CD4-positive, CD25-positive, alpha-beta regulatory T cell (primary cell): ENCODE data around the gene PRC1. TPM values are rescaled to one million over a fixed set of nuclear protein-coding genes. Genes with fewer than 3 reads are reported as not detected.

ENCODE experiments used
- ATAC-seq, 2 donors: fragments of 150-1000 bp; cut with Tn5 transposase; one replicate each; pipeline ENCODE4 v1.10.0; 2021; ENCODE audit warnings: low read depth in 2 of 2, moderate number of reproducible peaks in 2 of 2, moderate library complexity in 1 of 2
- DNase-seq, 3 donors: peaks; one replicate each; pipeline versions ENCODE4 v3.0.0 to v3.0.0-alpha.2; 2012 to 2022; ENCODE audit warnings: mixed read lengths in 1 of 3
- H3K27ac ChIP-seq: one replicate; pipeline ENCODE4 v1.7.0; 2013; ENCODE audit warnings: mild to moderate bottlenecking, low read length; ENCODE audit not compliant: insufficient read depth, poor library complexity, severe bottlenecking
- H3K27me3 ChIP-seq: one replicate; pipeline ENCODE4 v1.7.0; 2013; ENCODE audit warnings: low read length; ENCODE audit not compliant: control insufficient read depth, insufficient read depth
- H3K36me3 ChIP-seq: one replicate; pipeline ENCODE4 v1.7.0; 2013; ENCODE audit warnings: mild to moderate bottlenecking, low read length, moderate library complexity; ENCODE audit not compliant: control insufficient read depth, insufficient read depth
- H3K4me1 ChIP-seq: 2 replicates; pipeline ENCODE4 v1.7.0; 2013; ENCODE audit warnings: mild to moderate bottlenecking, low read length; ENCODE audit not compliant: insufficient read depth, control insufficient read depth, poor library complexity, severe bottlenecking
- H3K4me3 ChIP-seq: one replicate; pipeline ENCODE4 v1.7.0; 2013; ENCODE audit warnings: low read depth, mild to moderate bottlenecking, low read length, moderate library complexity
- H3K9me3 ChIP-seq, 2 experiments: 1 replicate in 1 of 2; 2 replicates in 1 of 2; pipeline ENCODE4 v1.7.0; 2013; ENCODE audit warnings: low read length in 2 of 2, mild to moderate bottlenecking in 1 of 2, moderate library complexity in 1 of 2; ENCODE audit not compliant: control insufficient read depth in 2 of 2
- H3K27ac Mint-ChIP-seq, 3 donors: one replicate each; pipeline ENCODE4 v1.8.0; 2020 to 2022; ENCODE audit warnings: mild to moderate bottlenecking in 3 of 3, mixed read lengths in 3 of 3, moderate library complexity in 2 of 3
- H3K27me3 Mint-ChIP-seq: one replicate; pipeline ENCODE4 v1.8.0; 2022; ENCODE audit warnings: mild to moderate bottlenecking, mixed read lengths
- H3K36me3 Mint-ChIP-seq: one replicate; pipeline ENCODE4 v1.8.0; 2020; ENCODE audit warnings: mixed read lengths
- H3K4me1 Mint-ChIP-seq, 4 donors: one replicate each; pipeline ENCODE4 v1.8.0; 2020 to 2022; ENCODE audit warnings: mixed read lengths in 4 of 4, mild to moderate bottlenecking in 1 of 4
- H3K4me3 Mint-ChIP-seq, 4 donors: one replicate each; pipeline ENCODE4 v1.8.0; 2020 to 2022; ENCODE audit warnings: mild to moderate bottlenecking in 4 of 4, mixed read lengths in 4 of 4, moderate library complexity in 3 of 4
- H3K9me3 Mint-ChIP-seq, 7 donors: one replicate each; pipeline ENCODE4 v1.8.0; 2020 to 2022; ENCODE audit warnings: mixed read lengths in 7 of 7, mild to moderate bottlenecking in 3 of 7, moderate library complexity in 2 of 7
- polyA plus RNA-seq, 4 donors: library from polyadenylated mRNA; unstranded; fragments of 300-500 nt; fragmentation: Illumina TruSeq; gene quantifications; one replicate each; pipeline ENCODE4 v1.2.3, GENCODE V29; 2021
- total RNA-seq: library from RNA; stranded (reverse); gene quantifications from one replicate; pipeline ENCODE4 v1.2.3, GENCODE V29; 2022

PRC1 gene
- total and polyA plus RNA-seq, 5 donors from 2014 or later, result 2.7 to 63.8 (median 9.8) TPM

DNA sequence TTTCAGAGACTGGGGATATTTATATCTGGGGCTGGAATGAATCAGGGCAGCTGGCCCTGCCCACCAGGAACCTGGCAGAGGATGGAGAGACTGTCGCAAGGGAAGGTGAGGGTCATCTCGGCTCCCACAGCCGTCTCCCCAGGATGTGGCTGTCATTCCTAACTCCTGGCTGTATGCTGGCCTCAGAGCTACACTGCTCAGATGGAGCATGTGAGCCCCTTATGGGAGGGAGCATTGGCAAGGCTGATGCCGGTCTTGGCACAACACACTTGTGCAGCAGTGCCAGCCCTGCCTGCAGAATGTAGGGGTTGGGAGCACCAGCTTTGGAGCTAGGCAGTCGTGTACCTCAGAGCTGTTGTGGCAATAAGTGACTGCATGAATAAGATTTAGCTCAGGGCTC lies 34.4 kb downstream of the PRC1 start:
- Histone ChIP-seq H3K36me3 (peaks cover 28% of the 10 kb centered on the region), H3K4me3 (no peak overlapping the region), H3K9me3 (no peaks in the 10 kb centered on the region), H3K4me1 (peaks cover 20% of the 10 kb centered on the region), H3K27me3 (no peaks in the 10 kb centered on the region), H3K27ac (no peak overlapping the region)
- Mint-ChIP-seq H3K27ac (peak overlapping the region in 2 of 3 donors; percentile 25 to 37), H3K4me1 (peaks cover 0 to 19% (median 6%) of the 10 kb centered on the region in 4 donors), H3K27me3 (no peaks in the 10 kb centered on the region), H3K9me3 (no peaks in the 10 kb centered on the region), H3K36me3 (peaks cover 21% of the 10 kb centered on the region), H3K4me3 (peak overlapping the region in 2 of 4 donors; percentile 39 to 61)
- no peak for ATAC-seq
- DNase-seq, result no peak

DNA sequence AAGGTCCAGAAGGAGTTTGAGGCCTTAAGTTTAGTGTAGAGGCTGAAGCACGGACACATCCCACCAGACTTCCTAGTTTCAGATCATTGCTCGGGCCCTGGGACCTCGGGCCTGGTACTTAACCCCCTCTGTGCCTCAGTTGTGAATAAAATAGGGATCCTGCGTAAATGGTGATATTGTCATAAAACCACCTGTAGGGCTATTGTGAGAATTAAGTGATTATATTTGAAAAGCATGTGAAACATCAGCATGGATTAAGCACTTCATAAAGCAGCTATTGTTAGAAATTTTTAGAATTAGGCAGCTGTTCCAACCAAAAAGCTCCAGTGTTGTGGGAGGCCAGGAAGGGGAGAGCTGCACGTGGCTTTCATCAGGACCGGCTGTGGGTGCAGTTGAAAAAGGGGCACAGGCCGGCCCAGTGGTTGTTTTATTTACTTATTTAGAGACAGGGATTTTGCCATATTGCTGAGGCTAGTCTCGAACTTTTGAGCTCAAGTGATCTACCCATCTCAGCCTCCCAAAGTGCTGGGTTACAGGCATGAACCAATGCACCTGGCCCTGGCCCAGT lies 35.2 kb downstream of the PRC1 start:
- Histone ChIP-seq H3K9me3 (no peaks in the 10 kb centered on the region), H3K27ac (no peak overlapping the region), H3K4me1 (peaks cover 24% of the 10 kb centered on the region), H3K36me3 (peaks cover 28% of the 10 kb centered on the region), H3K4me3 (no peak overlapping the region), H3K27me3 (no peaks in the 10 kb centered on the region)
- Mint-ChIP-seq H3K36me3 (peaks cover 21% of the 10 kb centered on the region), H3K27me3 (no peaks in the 10 kb centered on the region), H3K4me3 (peak overlapping the region in 2 of 4 donors; percentile 29 to 75), H3K4me1 (peaks cover 0 to 23% (median 9%) of the 10 kb centered on the region in 4 donors), H3K27ac (peak overlapping the region in 2 of 3 donors; percentile 26 to 37), H3K9me3 (no peaks in the 10 kb centered on the region)
- no peak for DNase-seq
- ATAC-seq, result no peak

GRCh38 chr15:90957791-90958190 lies 36.5 kb downstream of the PRC1 start:
- Mint-ChIP-seq H3K4me3 (peak overlapping the region in 3 of 4 donors; percentile 29 to 78 (median 50)), H3K9me3 (no peaks in the 10 kb centered on the region), H3K27me3 (no peaks in the 10 kb centered on the region), H3K4me1 (peaks cover 0 to 26% (median 9%) of the 10 kb centered on the region in 4 donors), H3K27ac (peak overlapping the region in 2 of 3 donors; percentile 54 to 62), H3K36me3 (peaks cover 19% of the 10 kb centered on the region)
- Histone ChIP-seq H3K36me3 (peaks cover 28% of the 10 kb centered on the region), H3K27me3 (no peaks in the 10 kb centered on the region), H3K4me3 (no peak overlapping the region), H3K4me1 (peaks cover 24% of the 10 kb centered on the region), H3K9me3 (no peaks in the 10 kb centered on the region), H3K27ac (no peak overlapping the region)
- no peak for ATAC-seq
- DNase-seq, result no peak

DNA sequence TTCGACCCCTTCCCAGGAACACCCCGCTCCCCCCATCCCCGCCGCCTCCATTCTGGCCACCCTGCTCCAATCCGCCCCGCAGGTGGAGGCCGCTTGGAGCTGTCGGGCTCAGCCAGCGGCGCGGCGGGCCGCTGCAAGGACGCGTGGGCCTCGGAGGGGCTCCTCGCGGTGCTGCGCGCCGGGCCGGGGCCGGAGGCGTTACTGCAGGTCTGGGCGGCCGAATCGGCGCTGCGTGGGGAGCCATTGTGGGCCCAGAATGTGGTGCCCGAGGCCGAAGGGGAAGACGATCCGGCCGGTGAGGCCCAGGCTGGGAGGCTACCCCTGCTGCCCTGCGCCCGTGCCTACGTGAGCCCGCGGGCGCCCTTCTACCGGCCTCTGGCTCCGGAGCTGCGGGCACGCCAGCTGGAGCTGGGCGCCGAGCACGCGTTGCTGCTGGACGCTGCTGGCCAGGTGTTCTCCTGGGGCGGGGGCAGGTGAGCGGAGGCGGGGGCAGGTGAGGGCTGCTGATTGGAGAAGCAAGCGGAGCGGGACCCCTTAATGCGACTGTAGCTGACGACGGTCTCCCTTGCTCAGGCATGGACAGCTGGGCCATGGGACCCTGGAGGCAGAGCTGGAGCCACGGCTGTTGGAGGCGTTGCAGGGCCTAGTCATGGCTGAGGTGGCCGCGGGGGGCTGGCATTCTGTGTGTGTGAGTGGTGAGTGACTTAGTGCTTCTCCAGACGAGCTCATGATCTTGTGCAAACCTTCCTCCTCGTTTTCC lies 37.1 kb downstream of the PRC1 start:
- H3K36me3 ChIP-seq, result peaks cover 25% of the 10 kb centered on the region
- Mint-ChIP-seq H3K9me3 (peaks cover 0 to 1% (median 0%) of the 10 kb centered on the region in 7 donors), H3K27me3 (no peaks in the 10 kb centered on the region), H3K4me1 (peaks cover 0 to 26% (median 8%) of the 10 kb centered on the region in 4 donors), H3K27ac (peak overlapping the region in 2 of 3 donors; percentile 54 to 62), H3K36me3 (peaks cover 23% of the 10 kb centered on the region), H3K4me3 (peak overlapping the region in 3 of 4 donors; percentile 29 to 78 (median 50))
- H3K4me1 ChIP-seq, result peaks cover 24% of the 10 kb centered on the region
- H3K9me3 ChIP-seq, result no peaks in the 10 kb centered on the region
- no peak for ATAC-seq
- no peak overlapping the region for H3K4me3 ChIP-seq
- no peak overlapping the region for H3K27ac ChIP-seq
- no peaks in the 10 kb centered on the region for H3K27me3 ChIP-seq
- DNase-seq, result no peak

DNA sequence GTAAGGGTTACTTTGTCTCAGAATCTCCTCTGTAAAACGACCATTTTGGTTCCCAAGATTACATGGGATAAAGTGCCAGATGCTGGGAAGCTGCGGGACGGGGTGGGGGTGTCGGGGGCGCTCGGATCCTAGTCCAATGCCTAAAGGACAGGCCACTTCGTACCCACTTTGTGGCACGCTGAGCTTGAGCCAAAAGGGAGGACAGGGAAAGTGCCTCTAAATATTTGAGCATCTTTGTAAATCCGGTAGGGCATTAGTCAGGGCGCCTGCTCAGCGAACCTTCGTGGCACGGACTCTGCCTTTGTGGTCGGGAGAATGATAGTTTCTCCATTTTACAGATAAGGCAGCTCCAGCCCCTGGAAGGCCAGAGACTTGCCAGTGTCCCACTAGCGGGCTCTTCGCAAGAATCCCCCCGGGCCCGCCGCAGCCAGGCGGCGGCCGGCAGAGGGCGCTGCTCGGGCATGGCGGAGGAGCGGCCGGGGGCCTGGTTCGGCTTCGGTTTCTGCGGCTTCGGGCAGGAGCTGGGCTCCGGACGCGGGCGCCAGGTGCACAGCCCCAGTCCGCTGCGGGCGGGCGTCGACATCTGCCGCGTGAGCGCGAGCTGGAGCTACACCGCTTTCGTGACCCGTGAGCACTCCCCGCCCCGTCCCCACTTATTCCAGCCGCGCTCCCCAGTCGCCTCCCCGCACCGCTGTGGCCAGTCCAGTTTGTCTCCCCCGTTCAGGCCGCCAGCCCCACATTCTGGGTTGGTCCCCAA lies 37.9 kb downstream of the PRC1 start:
- H3K4me1 Mint-ChIP-seq, result peaks cover 0 to 26% (median 7%) of the 10 kb centered on the region in 4 donors
- no peaks in the 10 kb centered on the region for H3K27me3 ChIP-seq
- peaks cover 20% of the 10 kb centered on the region for H3K36me3 Mint-ChIP-seq
- H3K27ac ChIP-seq, result no peak overlapping the region
- no peak overlapping the region for H3K4me3 ChIP-seq
- DNase-seq (peak; percentile 38 to 68 (median 57)), ATAC-seq (no peak)
- peaks cover 0 to 1% (median 0%) of the 10 kb centered on the region in 7 donors for H3K9me3 Mint-ChIP-seq
- H3K9me3 ChIP-seq, result no peaks in the 10 kb centered on the region
- H3K4me1 ChIP-seq, result peaks cover 24% of the 10 kb centered on the region
- H3K27me3 Mint-ChIP-seq, result no peaks in the 10 kb centered on the region
- H3K27ac Mint-ChIP-seq, result peak overlapping the region in 1 of 3 donors; percentile 62
- peaks cover 25% of the 10 kb centered on the region for H3K36me3 ChIP-seq
- H3K4me3 Mint-ChIP-seq, result peak overlapping the region; percentile 89 to 92 (median 90)

DNA sequence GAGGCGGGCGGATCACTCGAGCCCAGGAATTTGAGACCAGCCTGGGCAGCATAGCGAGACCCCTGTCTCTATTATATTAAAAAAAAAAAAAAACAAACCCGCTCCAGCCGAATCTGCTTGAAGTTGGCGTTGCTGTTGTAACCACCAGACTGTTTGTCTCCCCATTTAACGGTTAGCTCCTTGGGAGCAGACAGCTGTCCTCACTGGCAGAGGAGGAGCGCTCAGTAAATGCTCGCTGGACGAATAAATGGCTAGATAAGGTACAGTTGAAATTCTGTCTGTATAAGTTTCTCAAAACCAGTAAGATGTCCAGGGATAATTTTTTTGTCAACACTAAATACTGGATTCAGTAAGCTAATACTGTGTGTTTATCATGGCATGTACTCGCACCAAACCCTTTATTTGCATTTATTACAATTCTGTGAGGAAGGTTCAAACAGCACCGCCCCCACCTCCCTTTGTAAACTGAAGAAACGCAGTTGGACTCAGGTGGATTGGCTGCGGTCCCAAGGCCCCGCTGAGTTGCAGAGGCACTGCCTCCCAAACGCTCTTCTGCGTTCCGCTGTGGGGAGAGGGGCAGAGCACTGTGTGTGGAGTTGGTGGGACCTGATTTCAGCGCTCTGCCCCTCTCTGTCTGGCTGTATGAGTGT lies 38.6 kb downstream of the PRC1 start:
- no peaks in the 10 kb centered on the region for H3K9me3 ChIP-seq
- no peak for ATAC-seq
- no peaks in the 10 kb centered on the region for H3K27me3 ChIP-seq
- no peak overlapping the region for H3K27ac ChIP-seq
- H3K36me3 Mint-ChIP-seq, result peaks cover 14% of the 10 kb centered on the region
- H3K4me3 Mint-ChIP-seq, result peak overlapping the region; percentile 89 to 96 (median 91)
- H3K4me1 ChIP-seq, result peaks cover 24% of the 10 kb centered on the region
- peaks cover 0 to 26% (median 7%) of the 10 kb centered on the region in 4 donors for H3K4me1 Mint-ChIP-seq
- DNase-seq, result peak in 1 of 3 donors; percentile 15
- peak overlapping the region; percentile 71 for H3K4me3 ChIP-seq
- peaks cover 0 to 1% (median 0%) of the 10 kb centered on the region in 7 donors for H3K9me3 Mint-ChIP-seq
- H3K27me3 Mint-ChIP-seq, result no peaks in the 10 kb centered on the region
- H3K36me3 ChIP-seq, result peaks cover 19% of the 10 kb centered on the region
- H3K27ac Mint-ChIP-seq, result peak overlapping the region in 2 of 3 donors; percentile 62 to 93
